Smooth muscle cell (in vitro differentiated cells): ENCODE results near the gene POLR1C. TPM values are rescaled to one million over a fixed set of nuclear protein-coding genes. Genes with fewer than 3 reads are reported as not detected.

Experiments
- DNase-seq: peaks from one replicate; lab custom pipeline; 2025; ENCODE audit not compliant: unreplicated experiment; lab: John Stamatoyannopoulos, UW
- H2AFZ ChIP-seq: fragments of 200-600 bp; sonication (generic); 2 replicates; pipeline ENCODE4 v1.6.0; 2016; ENCODE audit warnings: antibody characterized with exemption, low read depth, mild to moderate bottlenecking
- H3F3A ChIP-seq: fragments of 200-600 bp; sonication (generic); 2 replicates; pipeline ENCODE4 v1.6.0; 2017; ENCODE audit warnings: antibody characterized with exemption, low read depth
- H3K27ac ChIP-seq: fragments of 200-600 bp; sonication (generic); 2 replicates; pipeline ENCODE4 v1.5.1; 2016; ENCODE audit warnings: low read depth, mild to moderate bottlenecking
- H3K27me3 ChIP-seq: fragments of 200-600 bp; sonication (generic); 2 replicates; pipeline ENCODE4 v1.6.1; 2016; ENCODE audit warnings: low read depth, mild to moderate bottlenecking
- H3K36me3 ChIP-seq: fragments of 200-600 bp; sonication (generic); 2 replicates; pipeline ENCODE4 v1.5.1; 2016; ENCODE audit warnings: low read depth
- H3K4me1 ChIP-seq: fragments of 200-600 bp; sonication (generic); 2 replicates; pipeline ENCODE4 v1.5.1; 2016; ENCODE audit warnings: low read depth
- H3K4me2 ChIP-seq: fragments of 200-600 bp; sonication (generic); 2 replicates; pipeline ENCODE4 v1.6.0; 2016; ENCODE audit warnings: mild to moderate bottlenecking
- H3K4me3 ChIP-seq: fragments of 200-600 bp; sonication (generic); 2 replicates; pipeline ENCODE4 v1.5.1; 2016; ENCODE audit warnings: mild to moderate bottlenecking
- H3K79me2 ChIP-seq: fragments of 200-600 bp; sonication (generic); 2 replicates; pipeline ENCODE4 v1.6.0; 2016; ENCODE audit warnings: low read depth, mild to moderate bottlenecking
- H3K9ac ChIP-seq: fragments of 200-600 bp; sonication (generic); 2 replicates; pipeline ENCODE4 v1.6.0; 2016; ENCODE audit warnings: low read depth
- H3K9me3 ChIP-seq: fragments of 200-600 bp; sonication (generic); replicated peaks from 2 replicates; pipeline ENCODE4 v1.5.1; 2016; ENCODE audit warnings: low read depth
- H4K20me1 ChIP-seq: fragments of 200-600 bp; sonication (generic); 2 replicates; pipeline ENCODE4 v1.6.0; 2016; ENCODE audit warnings: low read depth
- WGBS: methylation state at CpG from one replicate; pipeline ENCODE4 v1.1.7; 2016; ENCODE audit warnings: low lambda C conversion rate; 5-methylcytosine and 5-hydroxymethylcytosine counted together
- polyA plus RNA-seq: library from polyadenylated mRNA; unstranded; fragments of >200 nt; fragmentation: Nextera tagmentation; extraction: Ambion mirVana; gene quantifications from 2 replicates; pipeline ENCODE4 v1.2.1, GENCODE V29; 2016
- total RNA-seq: library from RNA; depleted of rRNA; stranded (reverse); fragments of >200 nt; gene quantifications from 2 replicates; pipeline ENCODE4 v1.2.3, GENCODE V29; 2014
- TF ChIP-seq, protein P1 (sequence below): fragments of 200-600 bp; sonication (generic); IDR thresholded peaks from 2 replicates; pipeline ENCODE4 v1.5.1; 2017; ENCODE audit warnings: borderline replicate concordance, mild to moderate bottlenecking, antibody characterized with exemption; ENCODE audit not compliant: insufficient read depth, poor library complexity, severe bottlenecking

Gene POLR1C
- total and polyA plus RNA-seq, 2 experiments from 2014 or later, result 21.0 to 27.0 TPM

DNA sequence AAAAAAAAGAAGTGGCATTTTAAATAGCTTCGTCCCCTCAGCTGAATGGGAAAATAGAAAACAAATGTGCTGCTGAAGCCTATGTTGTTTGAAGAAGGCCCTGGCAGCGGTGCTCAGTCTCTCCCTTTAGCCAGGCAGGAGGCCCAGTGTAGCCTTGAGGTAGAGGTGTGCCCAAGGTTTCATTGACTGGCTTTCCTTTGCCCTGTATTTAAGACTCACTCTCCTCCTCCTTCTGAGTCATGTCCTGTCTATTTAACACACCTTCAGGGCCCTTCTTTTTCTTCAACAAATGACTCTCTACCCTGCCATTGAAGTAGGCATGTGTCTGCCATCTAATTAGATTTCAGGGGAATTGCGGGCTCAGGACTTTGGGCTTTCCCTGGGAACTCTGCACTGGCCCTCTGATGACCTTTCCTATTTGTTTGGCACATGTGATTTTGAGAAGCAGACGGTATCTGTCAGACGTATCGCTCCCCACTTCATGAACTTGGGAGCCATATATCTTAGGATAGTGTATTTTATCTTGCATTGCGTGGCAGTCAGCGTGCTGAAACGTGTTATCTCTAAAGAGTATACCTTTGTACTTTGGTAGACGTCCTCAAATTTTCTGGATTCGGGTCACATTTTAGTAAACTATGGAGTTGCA lies 35.2 kb upstream of the POLR1C start:
- H3K27me3 ChIP-seq, result no peaks in the 10 kb centered on the region
- no peak overlapping the region for H3K4me2 ChIP-seq
- H3K79me2 ChIP-seq, result peaks cover 82% of the 10 kb centered on the region
- H3K4me1 ChIP-seq, result peaks cover 12% of the 10 kb centered on the region
- H2AFZ ChIP-seq, result no peak overlapping the region
- peak overlapping the region; percentile 38 for H3K27ac ChIP-seq
- H3F3A ChIP-seq, result peaks cover 3% of the 10 kb centered on the region
- no peaks in the 10 kb centered on the region for H3K36me3 ChIP-seq
- no peak for DNase-seq
- no peaks in the 10 kb centered on the region for H3K9me3 ChIP-seq
- H3K4me3 ChIP-seq, result no peak overlapping the region
- TF ChIP-seq, protein P1, sequence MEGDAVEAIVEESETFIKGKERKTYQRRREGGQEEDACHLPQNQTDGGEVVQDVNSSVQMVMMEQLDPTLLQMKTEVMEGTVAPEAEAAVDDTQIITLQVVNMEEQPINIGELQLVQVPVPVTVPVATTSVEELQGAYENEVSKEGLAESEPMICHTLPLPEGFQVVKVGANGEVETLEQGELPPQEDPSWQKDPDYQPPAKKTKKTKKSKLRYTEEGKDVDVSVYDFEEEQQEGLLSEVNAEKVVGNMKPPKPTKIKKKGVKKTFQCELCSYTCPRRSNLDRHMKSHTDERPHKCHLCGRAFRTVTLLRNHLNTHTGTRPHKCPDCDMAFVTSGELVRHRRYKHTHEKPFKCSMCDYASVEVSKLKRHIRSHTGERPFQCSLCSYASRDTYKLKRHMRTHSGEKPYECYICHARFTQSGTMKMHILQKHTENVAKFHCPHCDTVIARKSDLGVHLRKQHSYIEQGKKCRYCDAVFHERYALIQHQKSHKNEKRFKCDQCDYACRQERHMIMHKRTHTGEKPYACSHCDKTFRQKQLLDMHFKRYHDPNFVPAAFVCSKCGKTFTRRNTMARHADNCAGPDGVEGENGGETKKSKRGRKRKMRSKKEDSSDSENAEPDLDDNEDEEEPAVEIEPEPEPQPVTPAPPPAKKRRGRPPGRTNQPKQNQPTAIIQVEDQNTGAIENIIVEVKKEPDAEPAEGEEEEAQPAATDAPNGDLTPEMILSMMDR, result no peak
- H4K20me1 ChIP-seq, result peaks cover 52% of the 10 kb centered on the region
- 82% methylated on average over 11 of the region's 11 CpGs for WGBS
- no peak overlapping the region for H3K9ac ChIP-seq

DNA sequence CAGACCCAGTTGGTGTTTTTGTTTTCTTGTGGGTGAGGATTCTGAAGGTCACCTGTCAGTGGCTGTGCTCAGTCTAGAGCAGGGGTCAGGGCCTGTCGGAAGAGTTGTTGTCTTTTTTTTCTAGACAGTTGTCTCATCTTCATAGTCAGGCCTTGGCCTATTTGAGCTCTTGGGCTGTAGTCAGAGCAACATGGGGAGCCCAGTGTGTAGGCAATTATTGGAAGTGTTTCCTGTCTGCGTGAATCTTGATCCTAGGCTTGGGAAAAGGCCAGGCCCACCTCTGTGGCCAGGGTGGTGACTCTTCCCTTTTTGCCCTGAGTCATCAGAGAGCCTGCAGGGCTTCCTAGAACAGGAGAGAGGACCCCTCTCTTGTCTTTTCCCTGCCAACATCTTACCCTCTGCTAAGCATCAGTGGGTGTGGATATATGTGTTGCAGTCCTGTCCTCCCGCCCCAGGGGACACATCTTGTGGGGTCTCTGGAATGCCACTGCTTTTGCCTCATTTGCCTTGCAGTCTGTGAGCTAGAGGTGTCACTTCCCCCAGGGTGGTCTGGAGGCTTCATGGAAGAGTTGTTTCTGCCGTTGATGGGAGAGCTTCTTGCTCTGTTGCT lies 28.1 kb upstream of the POLR1C start:
- H3K4me2 ChIP-seq, result peak overlapping the region; percentile 31
- peak overlapping the region; percentile 19 for H3K27ac ChIP-seq
- no peaks in the 10 kb centered on the region for H3K27me3 ChIP-seq
- DNase-seq, result no peak
- H4K20me1 ChIP-seq, result peaks cover 24% of the 10 kb centered on the region
- no peak overlapping the region for H3K9ac ChIP-seq
- H2AFZ ChIP-seq, result no peak overlapping the region
- peaks cover 46% of the 10 kb centered on the region for H3K79me2 ChIP-seq
- TF ChIP-seq, protein P1, result no peak
- H3F3A ChIP-seq, result no peaks in the 10 kb centered on the region
- WGBS, result 71% methylated on average over 4 of the region's 4 CpGs
- H3K4me1 ChIP-seq, result peaks cover 18% of the 10 kb centered on the region
- no peaks in the 10 kb centered on the region for H3K36me3 ChIP-seq
- H3K4me3 ChIP-seq, result no peak overlapping the region
- H3K9me3 ChIP-seq, result no peaks in the 10 kb centered on the region

DNA sequence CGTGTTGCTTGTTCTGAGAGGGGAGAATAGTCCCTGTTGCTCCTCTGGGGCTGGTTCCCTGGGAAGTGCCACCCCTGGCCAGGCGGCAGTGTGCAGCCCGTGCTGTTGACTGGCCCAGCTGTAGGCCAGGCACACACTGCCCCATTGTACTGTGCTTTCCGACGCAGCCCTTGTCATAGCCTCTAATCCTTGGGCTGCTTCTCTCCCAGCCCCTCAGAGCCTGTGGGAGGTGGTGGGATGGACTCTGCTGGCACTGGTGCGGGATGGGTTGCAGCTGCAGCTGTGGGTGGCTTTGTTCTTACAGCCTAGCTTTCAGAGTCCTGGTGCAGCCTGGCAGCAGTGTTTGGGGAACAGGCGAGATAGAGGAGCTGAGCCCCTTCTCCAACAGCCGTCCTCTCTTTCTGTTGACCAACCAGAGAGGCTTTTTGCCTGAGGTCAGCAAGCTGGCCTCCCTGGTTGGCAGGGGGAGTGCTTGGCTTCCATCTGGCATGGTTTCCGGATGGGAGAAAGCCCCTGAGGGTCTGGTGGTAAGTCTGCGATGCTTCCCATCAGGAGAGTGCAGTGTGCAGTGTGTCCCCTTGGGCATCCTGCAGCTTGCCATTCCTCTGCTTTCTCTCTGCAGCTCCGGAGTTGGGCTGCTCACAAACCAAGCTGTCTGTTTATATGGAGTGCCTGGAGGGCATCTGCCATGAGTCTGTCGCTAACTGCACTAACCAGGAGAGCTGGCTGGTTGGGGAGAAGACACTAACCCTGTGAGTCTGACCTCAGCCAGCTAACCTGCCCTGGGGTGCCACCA lies 27.4 kb upstream of the POLR1C start:
- H3K36me3 ChIP-seq, result no peaks in the 10 kb centered on the region
- H3K27me3 ChIP-seq, result no peaks in the 10 kb centered on the region
- H2AFZ ChIP-seq, result no peak overlapping the region
- 60% methylated on average over 12 of the region's 12 CpGs for whole genome bisulfite sequencing
- DNase-seq, result no peak
- no peak overlapping the region for H3K4me3 ChIP-seq
- H3K9me3 ChIP-seq, result no peaks in the 10 kb centered on the region
- no peak overlapping the region for H3K27ac ChIP-seq
- peaks cover 18% of the 10 kb centered on the region for H3K4me1 ChIP-seq
- H3F3A ChIP-seq, result no peaks in the 10 kb centered on the region
- H3K4me2 ChIP-seq, result no peak overlapping the region
- H3K79me2 ChIP-seq, result peaks cover 45% of the 10 kb centered on the region
- peaks cover 17% of the 10 kb centered on the region for H4K20me1 ChIP-seq
- TF ChIP-seq, protein P1, result no peak
- H3K9ac ChIP-seq, result no peak overlapping the region
